HL-60 (cell line): ENCODE results near the gene FOCAD.

ENCODE experiments used
- GABPA ChIP-seq: IDR thresholded peaks from 2 replicates; pipeline ENCODE4 v1.6.1; 2012; ENCODE audit warnings: low read depth
- POLR2AphosphoS5 ChIP-seq: IDR thresholded peaks from 2 replicates; pipeline ENCODE4 v1.6.1; 2012; ENCODE audit warnings: low read depth
- SPI1 ChIP-seq: IDR thresholded peaks from 2 replicates; pipeline ENCODE4 v1.6.1; 2012; ENCODE audit warnings: low read depth, mild to moderate bottlenecking, borderline replicate concordance
- TF ChIP-seq, protein P1 (sequence below): IDR thresholded peaks from one replicate; pipeline ENCODE4 v1.5.1; 2011; ENCODE audit warnings: low read length, control low read depth, inconsistent platforms; ENCODE audit not compliant: insufficient read depth
- TF ChIP-seq, protein P2 (sequence below): IDR thresholded peaks from 2 replicates; pipeline ENCODE4 v1.6.1; 2012; ENCODE audit warnings: low read depth; ENCODE audit not compliant: insufficient replicate concordance

DNA sequence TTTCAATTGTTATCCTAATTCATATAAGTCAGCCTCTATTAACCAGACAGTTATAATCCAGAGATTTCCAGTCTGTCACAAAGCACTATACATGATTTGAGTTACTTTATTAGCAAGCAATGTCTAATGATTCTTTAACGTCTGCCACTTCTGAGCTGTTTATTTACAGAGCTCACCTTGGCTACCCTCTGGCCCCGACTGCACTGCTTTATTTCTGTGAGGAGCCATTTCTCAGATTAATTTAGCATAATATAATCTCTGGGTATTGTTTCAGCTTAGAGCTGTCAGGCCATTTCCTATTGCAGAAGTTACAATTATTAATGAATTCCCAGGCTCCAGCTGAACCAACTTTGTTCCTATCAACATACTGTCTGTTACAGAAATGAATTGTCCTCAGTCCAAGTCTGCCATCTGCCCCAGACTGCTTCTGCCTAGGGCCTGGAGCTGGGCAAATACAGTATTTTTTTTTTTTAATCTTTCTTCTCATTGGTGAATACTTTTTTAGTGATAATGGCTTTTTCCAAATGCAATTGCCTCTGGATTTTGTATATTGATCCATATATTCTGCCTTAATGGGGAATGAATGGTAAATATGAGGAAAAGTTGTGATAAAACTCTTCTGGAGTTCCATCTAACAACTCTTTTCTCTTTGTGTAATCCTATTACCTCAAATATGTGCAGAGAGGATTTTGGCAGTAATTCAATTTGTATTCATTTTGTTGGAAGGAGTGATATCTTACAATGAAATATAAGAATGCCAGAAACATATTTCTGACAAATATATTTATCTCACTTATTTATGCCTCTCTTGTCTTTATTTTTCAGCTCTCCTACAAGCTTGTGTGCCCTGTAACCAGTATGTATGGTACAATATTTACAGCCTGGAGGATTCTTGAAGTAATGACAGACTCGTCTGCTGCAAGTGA is 104.7 kb downstream of the FOCAD start:
- TF ChIP-seq, protein P1, sequence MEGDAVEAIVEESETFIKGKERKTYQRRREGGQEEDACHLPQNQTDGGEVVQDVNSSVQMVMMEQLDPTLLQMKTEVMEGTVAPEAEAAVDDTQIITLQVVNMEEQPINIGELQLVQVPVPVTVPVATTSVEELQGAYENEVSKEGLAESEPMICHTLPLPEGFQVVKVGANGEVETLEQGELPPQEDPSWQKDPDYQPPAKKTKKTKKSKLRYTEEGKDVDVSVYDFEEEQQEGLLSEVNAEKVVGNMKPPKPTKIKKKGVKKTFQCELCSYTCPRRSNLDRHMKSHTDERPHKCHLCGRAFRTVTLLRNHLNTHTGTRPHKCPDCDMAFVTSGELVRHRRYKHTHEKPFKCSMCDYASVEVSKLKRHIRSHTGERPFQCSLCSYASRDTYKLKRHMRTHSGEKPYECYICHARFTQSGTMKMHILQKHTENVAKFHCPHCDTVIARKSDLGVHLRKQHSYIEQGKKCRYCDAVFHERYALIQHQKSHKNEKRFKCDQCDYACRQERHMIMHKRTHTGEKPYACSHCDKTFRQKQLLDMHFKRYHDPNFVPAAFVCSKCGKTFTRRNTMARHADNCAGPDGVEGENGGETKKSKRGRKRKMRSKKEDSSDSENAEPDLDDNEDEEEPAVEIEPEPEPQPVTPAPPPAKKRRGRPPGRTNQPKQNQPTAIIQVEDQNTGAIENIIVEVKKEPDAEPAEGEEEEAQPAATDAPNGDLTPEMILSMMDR, result no peak
- TF ChIP-seq GABPA (no peak), POLR2AphosphoS5 (no peak), SPI1 (no peak)
- TF ChIP-seq, protein P2, sequence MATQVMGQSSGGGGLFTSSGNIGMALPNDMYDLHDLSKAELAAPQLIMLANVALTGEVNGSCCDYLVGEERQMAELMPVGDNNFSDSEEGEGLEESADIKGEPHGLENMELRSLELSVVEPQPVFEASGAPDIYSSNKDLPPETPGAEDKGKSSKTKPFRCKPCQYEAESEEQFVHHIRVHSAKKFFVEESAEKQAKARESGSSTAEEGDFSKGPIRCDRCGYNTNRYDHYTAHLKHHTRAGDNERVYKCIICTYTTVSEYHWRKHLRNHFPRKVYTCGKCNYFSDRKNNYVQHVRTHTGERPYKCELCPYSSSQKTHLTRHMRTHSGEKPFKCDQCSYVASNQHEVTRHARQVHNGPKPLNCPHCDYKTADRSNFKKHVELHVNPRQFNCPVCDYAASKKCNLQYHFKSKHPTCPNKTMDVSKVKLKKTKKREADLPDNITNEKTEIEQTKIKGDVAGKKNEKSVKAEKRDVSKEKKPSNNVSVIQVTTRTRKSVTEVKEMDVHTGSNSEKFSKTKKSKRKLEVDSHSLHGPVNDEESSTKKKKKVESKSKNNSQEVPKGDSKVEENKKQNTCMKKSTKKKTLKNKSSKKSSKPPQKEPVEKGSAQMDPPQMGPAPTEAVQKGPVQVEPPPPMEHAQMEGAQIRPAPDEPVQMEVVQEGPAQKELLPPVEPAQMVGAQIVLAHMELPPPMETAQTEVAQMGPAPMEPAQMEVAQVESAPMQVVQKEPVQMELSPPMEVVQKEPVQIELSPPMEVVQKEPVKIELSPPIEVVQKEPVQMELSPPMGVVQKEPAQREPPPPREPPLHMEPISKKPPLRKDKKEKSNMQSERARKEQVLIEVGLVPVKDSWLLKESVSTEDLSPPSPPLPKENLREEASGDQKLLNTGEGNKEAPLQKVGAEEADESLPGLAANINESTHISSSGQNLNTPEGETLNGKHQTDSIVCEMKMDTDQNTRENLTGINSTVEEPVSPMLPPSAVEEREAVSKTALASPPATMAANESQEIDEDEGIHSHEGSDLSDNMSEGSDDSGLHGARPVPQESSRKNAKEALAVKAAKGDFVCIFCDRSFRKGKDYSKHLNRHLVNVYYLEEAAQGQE, result no peak
